ENCODE measurements around the gene TGFBR1.
"Not testable (repeated sequence)": the region's sequence is repeated elsewhere in the genome, so short reads cannot be mapped to it uniquely, and the experiment has no call there.

Gene TGFBR1

GRCh38 chr9:99192786-99193465 is 88.0 kb downstream of the TGFBR1 start:
- no peak for DNase-seq

- DNase-seq: no peak
Observed at GRCh38 chr9:99193466-99193821, 88.5 kb downstream of the TGFBR1 start.

- not testable (repeated sequence) for DNase-seq
Observed at GRCh38 chr9:99196484-99196883, 91.6 kb downstream of the TGFBR1 start.

- no peak for DNase-seq
Observed at GRCh38 chr9:99197124-99197630, 92.3 kb downstream of the TGFBR1 start.

GRCh38 chr9:99197987-99198386 is 93.1 kb downstream of the TGFBR1 start:
- no peak for DNase-seq

GRCh38 chr9:99199938-99200539 is 95.1 kb downstream of the TGFBR1 start:
- no peak for DNase-seq

- DNase-seq: no peak
Observed at GRCh38 chr9:99201603-99202002, 96.7 kb downstream of the TGFBR1 start.
